ENCODE results near the gene HSPA1A. TPM values are rescaled to one million over a fixed set of nuclear protein-coding genes. Genes with fewer than 3 reads are reported as not detected.
A peak's percentile ranks its signal among the peaks of the same experiment; 100 is the strongest.

HSPA1A gene
- total and polyA plus RNA-seq, 9 of the 15 experiments (the other 6 are each of a cell fraction or from before 2014, with no cell fraction given), result 2.2 to 273 (median 107) TPM

GRCh38 chr6:31795616-31796298 is 19.6 kb upstream of the HSPA1A start, which contains the start of gene VARS1 (continued):
- TF ChIP-seq ZBTB33 (CRISPR knock-in tag; IDR thresholded peaks at IDR 0.05) (0 out of 2 replicates have a peak, but pooled peaks have one; percentile 18), ZNF75A (CRISPR knock-in tag; IDR thresholded peaks at IDR 0.05) (no peak), DDX20 (tag; IDR thresholded peaks at IDR 0.05; ENCODE audit: low read depth) (no peak), ZNF764 (CRISPR knock-in tag; IDR thresholded peaks at IDR 0.05; ENCODE audit: low read depth) (no peak), ELF4 (CRISPR knock-in tag; IDR thresholded peaks at IDR 0.05) (no peak), CBX2 (IDR thresholded peaks at IDR 0.05; ENCODE audit: insufficient read depth, low read length, poor library complexity, severe bottlenecking) (no peak), E2F3 (CRISPR knock-in tag; IDR thresholded peaks at IDR 0.05) (peak; percentile 89), ATF1 (CRISPR knock-in tag; IDR thresholded peaks at IDR 0.05) (no peak), ATF1 (tag; IDR thresholded peaks at IDR 0.05) (peak; percentile 81), ARHGAP35 (IDR thresholded peaks at IDR 0.05; ENCODE audit: partially characterized antibody) (no peak), MED1 (CRISPR knock-in tag; IDR thresholded peaks at IDR 0.05; ENCODE audit: borderline replicate concordance) (no peak), SAFB2 (IDR thresholded peaks at IDR 0.05; ENCODE audit: borderline replicate concordance, low read depth, low read length, severe bottlenecking) (no peak), CUX1 (CRISPR knock-in tag; IDR thresholded peaks at IDR 0.05) (no peak), RAD21 (CRISPR knock-in tag; conservative IDR thresholded peaks at IDR 0.05 in 1 of 2, IDR thresholded peaks at IDR 0.05 in 1 of 2) (peak; percentile 99 to 100), MYC (IDR thresholded peaks at IDR 0.05; ENCODE audit: low read depth, low read length) (peak; percentile 99), MYC (CRISPR knock-in tag; IDR thresholded peaks at IDR 0.05; ENCODE audit: borderline replicate concordance, low read depth) (no peak), ILF3 (IDR thresholded peaks at IDR 0.05; ENCODE audit: borderline replicate concordance) (no peak; the same call in 1 of the 2 replicates), ZEB2 (IDR thresholded peaks at IDR 0.05) (peak; percentile 93), RBM22 (IDR thresholded peaks at IDR 0.05; ENCODE audit: low read depth, low read length, poor library complexity, severe bottlenecking) (no peak), HDAC1 (IDR thresholded peaks at IDR 0.05) (peak; percentile 98 to 100; a peak in 3 of 4 replicates), ZSCAN32 (CRISPR knock-in tag; IDR thresholded peaks at IDR 0.05) (no peak)
